ENCODE results near the gene PLEKHA1. TPM values are rescaled to one million over a fixed set of nuclear protein-coding genes. Genes with fewer than 3 reads are reported as not detected.

Gene PLEKHA1
- total RNA-seq, 1 experiment from 2014 or later = 30.6 TPM

GRCh38 chr10:122328676-122329075 lies 45.8 kb upstream of the PLEKHA1 start:
- POLR2A ChIA-PET = no interaction called here
- H3K4me2 ChIP-seq (ENCODE audit: low read length) = no peak overlapping the region
- no peaks in the 10 kb centered on the region for H4K20me1 ChIP-seq (ENCODE audit: insufficient read depth)
- BruUV-seq (replicated peaks) = no TSS peak
- ATAC-seq (no peak), DNase-seq (ENCODE audit: low read depth, low spot score) (no peak)
- H2AFZ ChIP-seq (ENCODE audit: low read depth, low read length, poor library complexity, severe bottlenecking) = no peak overlapping the region
- H3K27me3 ChIP-seq (ENCODE audit: insufficient read depth, low read length) = no peaks in the 10 kb centered on the region; the same call in 1 of the 2 replicates
- no peaks in the 10 kb centered on the region for H3K9me2 ChIP-seq (ENCODE audit: insufficient read depth)
- RAD21 ChIA-PET (ENCODE audit: low non-redundant PET in 1 of 2, low total read pairs in 2 of 2, uncharacterized antibody in 2 of 2, unreplicated experiment in 2 of 2) = no interaction called here
- intact Hi-C loops (cut with micrococcal nuclease) = no loop called here
- TF ChIP-seq JUND (IDR thresholded peaks at IDR 0.05) (no peak), REST (IDR thresholded peaks at IDR 0.05; ENCODE audit: low read depth) (no peak), ZNF274 (IDR thresholded peaks at IDR 0.05; ENCODE audit: low read depth, low read length) (no peak), POLR2AphosphoS5 (IDR thresholded peaks at IDR 0.05; ENCODE audit: low read depth, low read length) (no peak), SIN3A (IDR thresholded peaks at IDR 0.05; ENCODE audit: low read depth) (no peak), ZBTB33 (IDR thresholded peaks at IDR 0.05; ENCODE audit: extremely low read depth, insufficient replicate concordance, low read length) (no peak), ZFX (IDR thresholded peaks at IDR 0.05) (no peak), TCF7L2 (IDR thresholded peaks at IDR 0.05; ENCODE audit: borderline replicate concordance, extremely low read depth, insufficient read depth, insufficient read length) (no peak), YY1 (IDR thresholded peaks at IDR 0.05; ENCODE audit: extremely low read depth, insufficient replicate concordance, low read depth, low read length) (no peak), CBX3 (IDR thresholded peaks at IDR 0.05; ENCODE audit: low read depth) (no peak), EGR1 (IDR thresholded peaks at IDR 0.05; ENCODE audit: low read depth) (no peak)
- CTCF ChIA-PET = interaction anchor here (2.1 to 2.5 kb wide), 2 partner anchors 14 to 30 kb away, joined by 6 to 7 read pairs; no protein-coding TSS in a partner anchor
- H3K9ac ChIP-seq (ENCODE audit: low read length) = no peak overlapping the region
- H3K79me2 ChIP-seq (ENCODE audit: insufficient read depth, low read length) = no peaks in the 10 kb centered on the region
- H3K36me3 ChIP-seq (ENCODE audit: control insufficient read depth in 1 of 2, insufficient read depth in 2 of 2, low read length in 2 of 2) = no peaks in the 10 kb centered on the region
- H3K4me3 ChIP-seq (replicated peaks in 1 of 2; ENCODE audit: low read depth in 1 of 2, low read length in 2 of 2) = no peak overlapping the region
- H3K9me3 ChIP-seq (ENCODE audit: control insufficient read depth in 1 of 2, insufficient read depth in 1 of 2, low read depth in 1 of 2, low read length in 2 of 2) = no peaks in the 10 kb centered on the region
- H3K27ac ChIP-seq (ENCODE audit: low read depth, low read length) = no peak overlapping the region
- H3K4me1 ChIP-seq (ENCODE audit: control insufficient read depth in 1 of 2, insufficient read depth in 2 of 2, low read length in 2 of 2) = peaks cover 0 to 15% of the 10 kb centered on the region in 2 experiments; a peak in 2 of 4 replicates
